HG03103 (cell line): Measurements from ENCODE around the gene CLP1.

Experiments
- ATAC-seq: cut with Tn5 transposase; IDR thresholded peaks from one replicate; pipeline ENCODE4 v1.9.1; 2021; ENCODE audit warnings: low read depth; ENCODE audit not compliant: unreplicated experiment

Gene CLP1

GRCh38 chr11:57657194-57658022 is at the start of gene CLP1:
Gene CLP1, plus strand, starts transcription at chr11:57657762. Its CDS starts 1,715 bp downstream, at chr11:57659477.
- ATAC-seq: peak; percentile 99

- no peak for ATAC-seq
Observed at GRCh38 chr11:57610170-57610569, 47.4 kb upstream of the CLP1 start.

- no peak for ATAC-seq
Observed at GRCh38 chr11:57614234-57614772, 43.3 kb upstream of the CLP1 start.

- ATAC-seq: no peak
Observed at GRCh38 chr11:57615308-57615707, 42.3 kb upstream of the CLP1 start.

- ATAC-seq: no peak
Observed at GRCh38 chr11:57616595-57616994, 41.0 kb upstream of the CLP1 start.

- ATAC-seq: no peak
Observed at GRCh38 chr11:57618438-57618837, 39.1 kb upstream of the CLP1 start.

- ATAC-seq: no peak
Observed at GRCh38 chr11:57619331-57619730, 38.2 kb upstream of the CLP1 start.

- no peak for ATAC-seq
Observed at GRCh38 chr11:57620467-57620866, 37.1 kb upstream of the CLP1 start.

- no peak for ATAC-seq
Observed at GRCh38 chr11:57622263-57622662, 35.3 kb upstream of the CLP1 start.

GRCh38 chr11:57624864-57625263 is 32.7 kb upstream of the CLP1 start:
- ATAC-seq: no peak

GRCh38 chr11:57626895-57627294 is 30.7 kb upstream of the CLP1 start:
- ATAC-seq: no peak

GRCh38 chr11:57630171-57630570 is 27.4 kb upstream of the CLP1 start:
- ATAC-seq: no peak

- no peak for ATAC-seq
Observed at GRCh38 chr11:57632116-57632515, 25.4 kb upstream of the CLP1 start.

GRCh38 chr11:57633394-57634070 is 24.0 kb upstream of the CLP1 start:
- no peak for ATAC-seq

- ATAC-seq: no peak
Observed at GRCh38 chr11:57634311-57634710, 23.3 kb upstream of the CLP1 start.

- ATAC-seq: no peak
Observed at GRCh38 chr11:57635246-57635645, 22.3 kb upstream of the CLP1 start.

GRCh38 chr11:57637626-57638004 is 19.9 kb upstream of the CLP1 start:
- no peak for ATAC-seq

GRCh38 chr11:57638005-57638781 is 19.4 kb upstream of the CLP1 start:
- no peak for ATAC-seq

GRCh38 chr11:57638811-57639320 is 18.7 kb upstream of the CLP1 start:
- ATAC-seq: no peak

- ATAC-seq: no peak
Observed at GRCh38 chr11:57639321-57640067, 18.1 kb upstream of the CLP1 start.
